IPS-20b (cell line): ENCODE measurements around the gene LDB1.

Source experiments
- H3K27ac ChIP-seq: one replicate; pipeline ENCODE4 v1.5.1; 2013; ENCODE audit warnings: low read length
- H3K27me3 ChIP-seq: 2 replicates; pipeline ENCODE4 v1.6.1; 2013; ENCODE audit warnings: mild to moderate bottlenecking, low read length, inconsistent platforms; ENCODE audit not compliant: insufficient read depth
- H3K36me3 ChIP-seq: 2 replicates; pipeline ENCODE4 v1.6.1; 2013; ENCODE audit warnings: low read depth, mild to moderate bottlenecking, inconsistent platforms, low read length, moderate library complexity; ENCODE audit not compliant: insufficient read depth
- H3K4me1 ChIP-seq: 2 replicates; pipeline ENCODE4 v1.6.1; 2013; ENCODE audit warnings: mild to moderate bottlenecking, control low read depth, inconsistent platforms, low read length, moderate library complexity; ENCODE audit not compliant: insufficient read depth
- H3K4me3 ChIP-seq: 2 replicates; pipeline ENCODE4 v1.5.1; 2013; ENCODE audit warnings: mild to moderate bottlenecking, low read length, inconsistent platforms
- H3K9ac ChIP-seq: 2 replicates; pipeline ENCODE4 v1.6.1; 2013; ENCODE audit warnings: low read depth, mild to moderate bottlenecking, inconsistent platforms, low read length, moderate library complexity
- H3K9me3 ChIP-seq: 2 replicates; pipeline ENCODE4 v1.6.1; 2013; ENCODE audit warnings: mild to moderate bottlenecking, low read depth, low read length, inconsistent platforms; ENCODE audit not compliant: insufficient read depth

Gene LDB1

DNA sequence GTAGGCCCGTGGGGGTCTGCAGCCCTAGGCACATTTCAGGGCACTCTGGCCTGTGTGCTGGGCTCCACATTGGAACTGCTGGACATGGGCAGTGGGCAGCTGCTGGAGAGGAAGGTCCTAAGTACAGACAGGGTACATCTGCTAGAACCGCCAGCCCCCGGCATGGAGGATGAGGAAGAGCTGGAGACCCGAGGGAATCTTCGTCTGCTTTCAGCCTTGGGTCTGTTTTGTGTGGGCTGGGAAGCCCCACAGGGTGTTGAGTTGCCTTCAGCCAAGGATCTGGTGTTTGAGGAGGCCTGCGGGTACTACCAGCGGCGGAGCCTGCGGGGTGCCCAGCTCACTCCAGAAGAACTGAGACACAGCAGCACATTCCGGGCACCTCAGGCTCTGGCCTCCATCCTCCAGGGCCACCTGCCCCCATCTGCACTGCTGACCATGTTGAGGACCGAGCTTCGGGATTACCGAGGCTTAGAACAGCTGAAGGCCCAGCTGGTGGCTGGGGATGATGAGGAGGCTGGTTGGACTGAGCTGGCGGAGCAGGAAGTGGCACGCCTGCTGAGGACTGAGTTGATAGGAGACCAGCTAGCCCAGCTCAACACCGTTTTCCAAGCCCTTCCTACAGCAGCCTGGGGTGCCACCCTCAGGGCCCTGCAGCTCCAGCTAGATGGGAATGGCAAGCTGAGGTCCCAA, 53.6 kb downstream of the LDB1 start:
- Histone ChIP-seq H3K9me3 (no peaks in the 10 kb centered on the region), H3K27ac (no peak overlapping the region), H3K9ac (no peak overlapping the region)

DNA sequence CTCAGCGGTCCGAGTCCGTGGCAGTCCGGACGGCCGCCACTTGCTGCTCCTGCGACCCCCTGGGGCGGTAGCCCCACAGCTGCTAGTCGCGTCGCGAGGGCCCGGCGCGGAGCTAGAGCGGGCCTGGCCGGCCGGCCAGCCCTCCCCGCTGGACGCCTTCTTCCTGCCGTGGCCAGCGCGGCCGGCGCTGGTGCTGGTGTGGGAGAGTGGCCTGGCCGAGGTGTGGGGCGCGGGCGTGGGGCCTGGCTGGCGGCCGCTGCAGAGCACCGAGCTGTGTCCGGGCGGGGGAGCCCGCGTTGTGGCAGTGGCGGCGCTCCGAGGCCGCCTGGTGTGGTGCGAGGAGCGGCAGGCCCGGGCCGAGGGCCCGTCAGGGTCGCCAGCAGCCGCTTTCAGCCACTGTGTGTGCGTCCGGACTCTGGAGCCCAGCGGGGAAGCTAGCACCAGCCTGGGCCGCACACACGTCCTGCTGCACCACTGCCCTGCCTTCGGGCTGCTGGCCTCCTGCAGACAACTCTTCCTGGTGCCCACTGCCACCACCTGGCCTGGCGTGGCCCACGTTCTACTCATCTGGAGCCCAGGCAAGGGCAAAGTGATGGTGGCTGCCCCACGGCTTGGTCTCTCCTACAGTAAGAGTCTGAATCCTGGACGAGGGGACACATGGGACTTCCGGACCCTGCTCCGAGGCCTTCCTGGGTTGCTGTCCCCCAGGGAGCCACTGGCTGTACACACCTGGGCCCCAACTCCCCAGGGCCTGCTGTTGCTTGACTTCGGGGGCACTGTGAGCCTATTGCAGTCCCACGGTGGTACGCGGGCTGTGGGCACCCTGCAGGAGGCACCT, 54.4 kb downstream of the LDB1 start:
- Histone ChIP-seq H3K9ac (peak overlapping the region; percentile 69; the same call in 1 of the 2 replicates), H3K4me3 (peak overlapping the region; percentile 84), H3K27ac (no peak overlapping the region), H3K4me1 (no peaks in the 10 kb centered on the region), H3K9me3 (no peaks in the 10 kb centered on the region), H3K27me3 (peaks cover 7% of the 10 kb centered on the region), H3K36me3 (no peaks in the 10 kb centered on the region)

More for the DNA sequence above, 53.6 kb downstream of the LDB1 start:
- Histone ChIP-seq H3K27me3 (peaks cover 7% of the 10 kb centered on the region), H3K36me3 (no peaks in the 10 kb centered on the region), H3K4me1 (no peaks in the 10 kb centered on the region), H3K4me3 (peak overlapping the region; percentile 84; the same call in 1 of the 2 replicates)

DNA sequence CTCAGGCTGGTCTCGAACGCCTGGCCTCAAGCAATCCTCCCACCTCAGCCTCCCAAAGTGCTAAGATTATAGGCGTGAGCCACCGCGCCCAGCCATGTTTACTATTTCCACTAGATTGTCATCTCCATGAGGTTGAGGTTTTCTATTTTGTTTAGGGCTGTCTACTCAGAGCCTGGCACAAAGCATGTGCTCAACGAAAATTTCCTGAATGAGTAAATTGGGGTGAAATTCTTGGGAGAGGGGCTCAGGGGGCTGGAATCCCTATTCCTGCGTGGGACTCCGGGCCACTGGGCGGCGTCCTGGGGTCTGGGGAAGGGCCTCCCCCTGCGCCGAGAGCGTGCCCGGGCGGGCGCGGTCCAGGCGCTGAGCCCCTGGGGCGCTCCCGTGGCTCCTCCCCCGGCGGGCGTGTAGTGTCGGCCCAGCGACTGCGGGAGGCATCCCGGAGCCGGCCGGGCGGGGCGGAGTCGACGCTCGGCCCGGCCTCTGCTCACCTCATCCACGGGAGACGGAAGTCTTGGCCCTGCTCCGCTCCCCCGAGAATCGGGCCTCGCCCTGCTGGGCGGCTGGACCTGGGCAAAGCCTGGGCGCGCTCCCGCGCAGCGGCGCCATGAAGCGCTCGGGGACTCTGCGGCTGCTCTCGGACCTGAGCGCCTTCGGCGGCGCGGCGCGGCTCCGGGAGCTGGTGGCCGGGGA, 55.2 kb downstream of the LDB1 start, which contains the start of gene HPS6:
TSS of gene HPS6 (plus strand) at position 482 of the 693 bp plus-strand sequence. CDS start at position 608, 126 bp downstream.
- no peak within 1 kb of the TSS for H3K27ac ChIP-seq
- H3K9ac ChIP-seq: peak within 1 kb of the TSS; percentile 69; the same call in 1 of the 2 replicates
- no peaks in the 10 kb centered on the region for H3K36me3 ChIP-seq
- H3K4me1 ChIP-seq: no peaks in the 10 kb centered on the region
- H3K4me3 ChIP-seq: peak within 1 kb of the TSS; percentile 84
- peaks cover 7% of the 10 kb centered on the region for H3K27me3 ChIP-seq
- no peaks in the 10 kb centered on the region for H3K9me3 ChIP-seq

- Histone ChIP-seq H3K4me1 (no peaks in the 10 kb centered on the region), H3K27ac (no peak overlapping the region), H3K9ac (no peak overlapping the region; the same call in 1 of the 2 replicates), H3K36me3 (no peaks in the 10 kb centered on the region), H3K9me3 (no peaks in the 10 kb centered on the region), H3K4me3 (peak overlapping the region; percentile 84), H3K27me3 (peaks cover 7% of the 10 kb centered on the region)
Observed at GRCh38 chr10:102064503-102064867, 55.7 kb downstream of the LDB1 start.

GRCh38 chr10:102059987-102060386, 60.2 kb downstream of the LDB1 start:
- no peaks in the 10 kb centered on the region for H3K9me3 ChIP-seq
- no peaks in the 10 kb centered on the region for H3K36me3 ChIP-seq
- no peak overlapping the region for H3K4me3 ChIP-seq
- peaks cover 7% of the 10 kb centered on the region for H3K27me3 ChIP-seq
- H3K4me1 ChIP-seq: no peaks in the 10 kb centered on the region
- no peak overlapping the region for H3K9ac ChIP-seq
- no peak overlapping the region for H3K27ac ChIP-seq
